MCF 10A (cell line): Measurements from ENCODE around the gene RRAS. TPM values are rescaled to one million over a fixed set of nuclear protein-coding genes. Genes with fewer than 3 reads are reported as not detected.
"Not testable (repeated sequence)": the region's sequence is repeated elsewhere in the genome, so short reads cannot be mapped to it uniquely, and the experiment has no call there.

Source experiments
- BruUV-seq: library from RNA; stranded (reverse); fragments of 400-500 nt; replicated peaks from 2 replicates; lab custom pipeline; 2021; lab: Mats Ljungman, UMichigan
- CTCF ChIA-PET: fragments of 300-600 bp; sonication (Branson Sonifier 250); formaldehyde crosslinking; extraction: SDS; loops from one replicate; lab custom pipeline; 2021; ENCODE audit warnings: antibody characterized with exemption, inconsistent platforms; lab: Yijun Ruan, JAX
- POLR2A ChIA-PET: fragments of 300-600, 350-650 bp; sonication (Branson Sonifier 250); formaldehyde crosslinking; extraction: SDS; loops from one replicate; lab custom pipeline; 2020; ENCODE audit warnings: antibody characterized with exemption, inconsistent platforms; lab: Yijun Ruan, JAX
- DNase-seq: peaks from one replicate; pipeline ENCODE4 v3.0.0-alpha.2; 2018; ENCODE audit not compliant: unreplicated experiment
- H3K27ac Mint-ChIP-seq: one replicate; pipeline ENCODE4 v1.8.0; 2022; ENCODE audit warnings: mild to moderate bottlenecking, low read depth, mixed read lengths; ENCODE audit not compliant: unreplicated experiment
- H3K27me3 Mint-ChIP-seq: one replicate; pipeline ENCODE4 v1.8.0; 2022; ENCODE audit warnings: mixed read lengths; ENCODE audit not compliant: insufficient read depth, unreplicated experiment
- H3K36me3 Mint-ChIP-seq: one replicate; pipeline ENCODE4 v1.8.0; 2022; ENCODE audit warnings: mild to moderate bottlenecking, moderate library complexity, mixed read lengths; ENCODE audit not compliant: insufficient read depth, unreplicated experiment
- H3K4me1 Mint-ChIP-seq: one replicate; pipeline ENCODE4 v1.8.0; 2022; ENCODE audit warnings: mixed read lengths; ENCODE audit not compliant: insufficient read depth, unreplicated experiment
- H3K4me3 Mint-ChIP-seq: one replicate; pipeline ENCODE4 v1.8.0; 2022; ENCODE audit warnings: mild to moderate bottlenecking, moderate library complexity, mixed read lengths; ENCODE audit not compliant: unreplicated experiment
- H3K9me3 Mint-ChIP-seq: one replicate; pipeline ENCODE4 v1.8.0; 2022; ENCODE audit warnings: mixed read lengths; ENCODE audit not compliant: unreplicated experiment
- intact Hi-C: fragments of 100-400 bp; cut with micrococcal nuclease; formaldehyde crosslinking; loops from 2 replicates; pipeline ENCODE4 v1.14.1; 2022
- total RNA-seq: library from RNA; stranded (reverse); gene quantifications from 2 replicates; pipeline ENCODE4 v1.2.3, GENCODE V29; 2022
- TF ChIP-seq, protein P1 (sequence below): fragments of 200-600 bp; IDR thresholded peaks from one replicate; pipeline ENCODE4 v1.8.0; 2022; ENCODE audit warnings: antibody characterized with exemption, mild to moderate bottlenecking; ENCODE audit not compliant: unreplicated experiment

The RRAS gene
- total RNA-seq, 1 experiment from 2014 or later = 37.6 TPM

GRCh38 chr19:49631014-49631588 is 8.8 kb downstream of the RRAS start:
- DNase-seq = no peak
- TF ChIP-seq, protein P1, sequence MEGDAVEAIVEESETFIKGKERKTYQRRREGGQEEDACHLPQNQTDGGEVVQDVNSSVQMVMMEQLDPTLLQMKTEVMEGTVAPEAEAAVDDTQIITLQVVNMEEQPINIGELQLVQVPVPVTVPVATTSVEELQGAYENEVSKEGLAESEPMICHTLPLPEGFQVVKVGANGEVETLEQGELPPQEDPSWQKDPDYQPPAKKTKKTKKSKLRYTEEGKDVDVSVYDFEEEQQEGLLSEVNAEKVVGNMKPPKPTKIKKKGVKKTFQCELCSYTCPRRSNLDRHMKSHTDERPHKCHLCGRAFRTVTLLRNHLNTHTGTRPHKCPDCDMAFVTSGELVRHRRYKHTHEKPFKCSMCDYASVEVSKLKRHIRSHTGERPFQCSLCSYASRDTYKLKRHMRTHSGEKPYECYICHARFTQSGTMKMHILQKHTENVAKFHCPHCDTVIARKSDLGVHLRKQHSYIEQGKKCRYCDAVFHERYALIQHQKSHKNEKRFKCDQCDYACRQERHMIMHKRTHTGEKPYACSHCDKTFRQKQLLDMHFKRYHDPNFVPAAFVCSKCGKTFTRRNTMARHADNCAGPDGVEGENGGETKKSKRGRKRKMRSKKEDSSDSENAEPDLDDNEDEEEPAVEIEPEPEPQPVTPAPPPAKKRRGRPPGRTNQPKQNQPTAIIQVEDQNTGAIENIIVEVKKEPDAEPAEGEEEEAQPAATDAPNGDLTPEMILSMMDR = no peak
- BruUV-seq = TSS peak; percentile 18
- ChIA-PET CTCF (interaction anchor here (0.7 kb wide), 1 partner anchor 61 kb away, joined by 3 read pairs; no protein-coding TSS in a partner anchor), POLR2A (interaction anchor here (1.2 to 4.2 kb wide), 3 partner anchors 10 to 39 kb away, joined by 3 to 29 read pairs (median 4); partner anchors contain the start of genes RRAS and SCAF1)
- Mint-ChIP-seq H3K27me3 (no peaks in the 10 kb centered on the region), H3K27ac (no peak overlapping the region), H3K4me1 (no peaks in the 10 kb centered on the region), H3K36me3 (peaks cover 52% of the 10 kb centered on the region), H3K4me3 (no peak overlapping the region), H3K9me3 (no peaks in the 10 kb centered on the region)
- intact Hi-C loops = no loop called here

DNA sequence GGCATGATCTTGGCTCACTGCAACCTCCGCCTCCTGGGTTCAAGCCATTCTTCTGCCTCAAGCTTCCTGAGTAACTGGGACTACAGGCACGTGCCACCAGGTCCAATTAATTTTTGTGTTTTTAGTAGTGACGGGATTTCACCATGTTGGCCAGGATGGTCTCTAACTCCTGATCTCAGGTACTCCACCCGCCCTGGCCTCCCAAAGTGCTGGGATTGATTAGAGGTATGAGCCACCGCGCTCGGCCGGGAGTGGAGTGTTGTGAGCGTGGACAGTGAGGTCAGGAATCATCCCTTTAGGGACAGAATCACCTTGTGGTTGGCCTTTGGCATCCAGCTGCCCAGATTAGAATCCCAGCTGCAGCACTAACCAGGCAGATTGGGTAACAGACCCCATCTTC is 10.3 kb downstream of the RRAS start:
- ChIA-PET POLR2A (interaction anchor here (1.3 to 4.2 kb wide), 3 partner anchors 11 to 38 kb away, joined by 3 to 29 read pairs (median 5); partner anchors contain the start of genes RRAS and SCAF1), CTCF (interaction anchor here (0.6 kb wide), 1 partner anchor 91 kb away, joined by 5 read pairs; no protein-coding TSS in a partner anchor)
- intact Hi-C loops = no loop called here
- no peaks in the 10 kb centered on the region for H3K9me3 Mint-ChIP-seq
- H3K4me3 Mint-ChIP-seq = no peak overlapping the region
- DNase-seq = no peak
- no TSS peak for BruUV-seq
- H3K27ac Mint-ChIP-seq = no peak overlapping the region
- peaks cover 53% of the 10 kb centered on the region for H3K36me3 Mint-ChIP-seq
- H3K27me3 Mint-ChIP-seq = no peaks in the 10 kb centered on the region
- H3K4me1 Mint-ChIP-seq = no peaks in the 10 kb centered on the region
- TF ChIP-seq, protein P1 = no peak

DNA sequence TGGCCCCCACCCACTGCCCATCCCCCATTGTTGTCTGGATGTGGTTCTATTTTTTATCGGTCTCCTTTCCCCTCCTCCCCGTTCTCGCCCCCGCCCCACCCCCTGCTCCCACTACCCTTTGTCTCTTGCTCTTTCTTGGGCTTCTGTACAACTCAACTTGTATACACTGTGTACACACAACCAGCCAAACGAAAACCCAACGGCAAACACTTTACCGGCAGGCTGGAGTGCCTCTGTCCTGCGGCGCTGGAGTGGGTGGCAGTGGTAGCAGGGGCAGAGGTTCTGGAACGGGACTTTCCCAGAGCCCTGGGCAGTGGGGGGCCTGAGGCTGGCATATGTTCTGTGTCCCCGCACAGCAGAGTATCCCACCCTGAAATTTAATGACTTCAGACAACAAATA is 13.7 kb downstream of the RRAS start:
- Mint-ChIP-seq H3K36me3 (peaks cover 57% of the 10 kb centered on the region), H3K9me3 (no peaks in the 10 kb centered on the region), H3K27me3 (no peaks in the 10 kb centered on the region), H3K27ac (no peak overlapping the region), H3K4me3 (no peak overlapping the region), H3K4me1 (no peaks in the 10 kb centered on the region)
- intact Hi-C loops = no loop called here
- ChIA-PET POLR2A (no interaction called here), CTCF (no interaction called here)
- TF ChIP-seq, protein P1 = no peak
- no peak for DNase-seq
- no TSS peak for BruUV-seq

DNA sequence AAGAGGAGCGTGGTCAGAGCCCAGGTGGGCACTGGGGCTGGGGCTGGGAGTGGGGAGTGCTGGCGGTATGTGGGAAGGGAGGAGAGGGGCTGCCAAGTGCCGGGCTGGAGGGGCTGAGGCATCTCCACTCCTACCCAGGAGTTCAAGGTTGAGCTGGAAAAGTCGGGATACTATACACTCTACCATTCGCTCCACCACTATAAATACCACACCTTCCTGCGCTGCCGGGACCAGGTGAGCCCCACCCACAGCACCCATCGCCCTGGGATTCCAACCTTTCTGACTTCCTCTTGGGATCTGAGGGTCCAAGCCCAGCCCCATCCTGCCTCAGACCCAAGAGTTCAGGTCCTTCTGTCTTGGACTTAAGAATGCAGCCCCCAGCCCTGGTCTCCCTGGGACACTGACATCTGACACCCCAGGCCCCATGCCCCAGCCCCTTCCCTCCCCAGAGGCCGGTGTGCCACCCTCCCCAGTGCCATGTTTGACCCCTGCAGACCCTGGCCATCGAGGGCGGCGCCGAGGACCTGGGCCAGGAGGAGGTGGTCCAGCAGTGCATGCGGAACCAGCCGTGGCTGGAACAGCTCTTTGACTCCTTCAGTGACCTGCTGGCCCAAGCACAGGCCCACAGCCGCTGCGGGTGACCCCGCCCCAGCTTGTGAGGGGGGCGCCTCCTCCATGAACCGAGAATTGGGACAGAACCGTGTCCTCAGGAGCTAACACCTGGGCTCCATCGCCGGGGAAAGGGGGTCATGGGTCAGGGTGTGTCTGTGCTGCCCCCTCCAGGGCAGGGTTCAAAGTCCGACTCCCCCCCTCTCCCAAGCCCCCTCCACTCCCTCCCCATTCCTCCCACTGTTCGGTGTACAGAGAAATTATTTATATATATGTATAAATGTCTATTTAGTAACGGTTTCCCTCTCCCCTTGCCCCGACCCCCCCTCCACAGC is 14.7 kb downstream of the RRAS start:
- H3K36me3 Mint-ChIP-seq = peaks cover 61% of the 10 kb centered on the region
- ChIA-PET CTCF (no interaction called here), POLR2A (interaction anchor here (0.6 kb wide), 1 partner anchor 44 kb away, joined by 3 read pairs; the partner anchor contains the start of gene PRRG2)
- TF ChIP-seq, protein P1 = no peak
- intact Hi-C loops = no loop called here
- no TSS peak for BruUV-seq
- no peaks in the 10 kb centered on the region for H3K9me3 Mint-ChIP-seq
- H3K4me3 Mint-ChIP-seq = no peak overlapping the region
- H3K27ac Mint-ChIP-seq = no peak overlapping the region
- H3K27me3 Mint-ChIP-seq = no peaks in the 10 kb centered on the region
- no peak for DNase-seq
- no peaks in the 10 kb centered on the region for H3K4me1 Mint-ChIP-seq

- ChIA-PET CTCF (interaction anchor here (1.1 kb wide), 2 partner anchors 11 to 60 kb away, joined by 3 to 4 read pairs; no protein-coding TSS in a partner anchor), POLR2A (interaction anchor here (0.6 to 1.9 kb wide), 3 partner anchors 12 to 20 kb away, joined by 3 to 10 read pairs (median 5); no protein-coding TSS in a partner anchor)
- Mint-ChIP-seq H3K4me1 (peaks cover 16% of the 10 kb centered on the region), H3K36me3 (peaks cover 86% of the 10 kb centered on the region), H3K27ac (peak overlapping the region; percentile 5)
- H3K27me3 Mint-ChIP-seq, intact Hi-C loops, BruUV-seq, DNase-seq, H3K4me3 Mint-ChIP-seq, H3K9me3 Mint-ChIP-seq: not testable (repeated sequence)
Observed at GRCh38 chr19:49617860-49618259, 22.1 kb downstream of the RRAS start.
